ENCODE data around the gene CUL2. TPM values are rescaled to one million over a fixed set of nuclear protein-coding genes. Genes with fewer than 3 reads are reported as not detected.

Gene CUL2
- total RNA-seq, 1 experiment from 2014 or later: 36.1 TPM

DNA sequence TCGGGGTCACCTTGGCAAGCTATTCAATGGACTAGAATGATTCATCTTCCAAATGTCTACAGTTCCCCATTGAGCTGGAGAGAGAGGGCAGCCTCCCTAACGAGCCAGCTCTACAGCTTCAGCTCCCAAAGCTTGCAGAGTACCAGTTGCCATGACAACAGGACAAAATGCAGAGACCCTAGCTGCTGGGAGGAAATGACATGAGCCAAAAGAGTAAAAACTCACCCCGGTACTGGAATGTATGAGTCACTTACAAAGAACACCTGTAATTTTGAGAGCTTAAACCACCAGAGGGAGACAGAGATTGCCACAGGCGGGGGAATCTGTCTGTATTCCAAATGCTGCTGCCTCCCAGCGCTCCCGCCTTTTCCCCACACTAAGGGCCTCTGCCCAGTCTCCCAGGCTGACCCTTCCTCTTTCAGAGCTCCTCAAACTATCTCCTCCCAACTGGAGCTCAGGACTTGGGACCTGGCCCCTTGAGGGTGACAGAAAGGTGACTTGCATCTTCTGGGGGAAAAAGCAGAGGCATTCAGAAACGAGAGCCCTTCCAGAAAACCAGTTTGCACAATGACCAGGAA, 95.5 kb downstream of the CUL2 start (continued):
- TF ChIP-seq SIN3A (IDR thresholded peaks at IDR 0.05; ENCODE audit: low read depth) (no peak), EZH2phosphoT487 (IDR thresholded peaks at IDR 0.05; ENCODE audit: borderline replicate concordance) (no peak), EGR1 (IDR thresholded peaks at IDR 0.05; ENCODE audit: low read depth) (no peak; the same call in 1 of the 2 replicates)

DNA sequence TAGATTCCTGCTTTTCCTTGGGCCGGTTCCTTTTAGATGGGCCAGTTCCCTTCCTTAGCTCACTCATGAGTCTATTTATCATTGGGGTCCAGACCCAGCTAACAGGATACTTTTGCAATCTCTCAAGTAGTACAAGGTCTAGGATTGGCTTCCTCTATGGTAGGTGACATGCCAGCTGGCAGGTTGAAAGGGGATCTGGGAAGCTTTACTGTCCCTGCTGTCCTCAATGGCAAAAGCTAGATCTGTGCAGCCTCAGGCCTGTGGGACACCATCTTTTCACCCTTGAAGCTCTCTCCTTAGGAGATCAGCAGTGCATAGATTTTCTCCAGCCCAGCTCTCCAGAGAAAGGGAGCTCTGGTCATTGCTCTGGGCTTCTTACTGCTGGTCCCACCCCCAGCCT, 96.4 kb downstream of the CUL2 start:
- BruUV-seq (replicated peaks): no TSS peak
- Histone ChIP-seq H3K79me2 (ENCODE audit: insufficient read depth, low read length) (no peaks in the 10 kb centered on the region), H3K9me3 (ENCODE audit: control insufficient read depth in 1 of 2, insufficient read depth in 1 of 2, low read depth in 1 of 2, low read length in 2 of 2) (no peaks in the 10 kb centered on the region), H3K36me3 (ENCODE audit: control insufficient read depth in 1 of 2, insufficient read depth in 2 of 2, low read length in 2 of 2) (no peaks in the 10 kb centered on the region), H3K4me2 (ENCODE audit: low read length) (no peak overlapping the region), H4K20me1 (ENCODE audit: insufficient read depth) (no peaks in the 10 kb centered on the region), H3K4me1 (ENCODE audit: control insufficient read depth in 1 of 2, insufficient read depth in 2 of 2, low read length in 2 of 2) (peaks cover 8 to 16% of the 10 kb centered on the region in 2 experiments; a peak in 3 of 4 replicates), H2AFZ (ENCODE audit: low read depth, low read length, poor library complexity, severe bottlenecking) (no peak overlapping the region), H3K9ac (ENCODE audit: low read length) (no peak overlapping the region), H3K27me3 (ENCODE audit: insufficient read depth, low read length) (no peaks in the 10 kb centered on the region), H3K27ac (ENCODE audit: low read depth, low read length) (no peak overlapping the region), H3K4me3 (replicated peaks in 1 of 2; ENCODE audit: low read depth in 1 of 2, low read length in 2 of 2) (no peak overlapping the region), H3K9me2 (ENCODE audit: insufficient read depth) (no peaks in the 10 kb centered on the region)
- CTCF ChIA-PET: interaction anchor here (1.0 to 1.8 kb wide), 14 partner anchors 10 to 338 kb away, joined by 3 to 11 read pairs (median 5); partner anchors contain the start of gene CUL2
- POLR2A ChIA-PET: interaction anchor here (0.6 kb wide), 1 partner anchor 211 kb away, joined by 3 read pairs; no protein-coding TSS in a partner anchor
- RAD21 ChIA-PET (ENCODE audit: low non-redundant PET in 1 of 2, low total read pairs in 2 of 2, uncharacterized antibody in 2 of 2, unreplicated experiment in 2 of 2): interaction anchor here in 1 of 2 experiments (0.6 kb wide), 1 partner anchor 45 kb away, joined by 3 read pairs; no protein-coding TSS in a partner anchor
- no peak for DNase-seq (ENCODE audit: low read depth, low spot score)
- no peak for ATAC-seq
- intact Hi-C loops (cut with micrococcal nuclease): loop anchor here (2.0 kb wide), 1 partner anchor 225 kb away; no protein-coding TSS in a partner anchor
- TF ChIP-seq SP1 (IDR thresholded peaks at IDR 0.05; ENCODE audit: low read depth) (no peak), RAD21 (IDR thresholded peaks at IDR 0.05; ENCODE audit: low read depth) (no peak), ZNF274 (IDR thresholded peaks at IDR 0.05; ENCODE audit: low read depth, low read length) (no peak), ELF1 (IDR thresholded peaks at IDR 0.05; ENCODE audit: borderline replicate concordance, low read depth) (no peak), SIN3A (IDR thresholded peaks at IDR 0.05; ENCODE audit: low read depth) (no peak), CEBPB (IDR thresholded peaks at IDR 0.05; ENCODE audit: low read depth) (no peak), TCF7L2 (IDR thresholded peaks at IDR 0.05; ENCODE audit: borderline replicate concordance, extremely low read depth, insufficient read depth, insufficient read length) (no peak), POLR2AphosphoS5 (IDR thresholded peaks at IDR 0.05; ENCODE audit: low read depth, low read length) (no peak), CBX3 (IDR thresholded peaks at IDR 0.05; ENCODE audit: low read depth) (no peak), EZH2 (IDR thresholded peaks at IDR 0.05) (no peak), SRF (IDR thresholded peaks at IDR 0.05; ENCODE audit: low read depth) (no peak), FOSL1 (IDR thresholded peaks at IDR 0.05; ENCODE audit: low read depth) (no peak), YY1 (IDR thresholded peaks at IDR 0.05; ENCODE audit: extremely low read depth, insufficient replicate concordance, low read depth, low read length) (no peak), EZH2phosphoT487 (IDR thresholded peaks at IDR 0.05; ENCODE audit: borderline replicate concordance) (no peak)
- TF ChIP-seq, protein P1, sequence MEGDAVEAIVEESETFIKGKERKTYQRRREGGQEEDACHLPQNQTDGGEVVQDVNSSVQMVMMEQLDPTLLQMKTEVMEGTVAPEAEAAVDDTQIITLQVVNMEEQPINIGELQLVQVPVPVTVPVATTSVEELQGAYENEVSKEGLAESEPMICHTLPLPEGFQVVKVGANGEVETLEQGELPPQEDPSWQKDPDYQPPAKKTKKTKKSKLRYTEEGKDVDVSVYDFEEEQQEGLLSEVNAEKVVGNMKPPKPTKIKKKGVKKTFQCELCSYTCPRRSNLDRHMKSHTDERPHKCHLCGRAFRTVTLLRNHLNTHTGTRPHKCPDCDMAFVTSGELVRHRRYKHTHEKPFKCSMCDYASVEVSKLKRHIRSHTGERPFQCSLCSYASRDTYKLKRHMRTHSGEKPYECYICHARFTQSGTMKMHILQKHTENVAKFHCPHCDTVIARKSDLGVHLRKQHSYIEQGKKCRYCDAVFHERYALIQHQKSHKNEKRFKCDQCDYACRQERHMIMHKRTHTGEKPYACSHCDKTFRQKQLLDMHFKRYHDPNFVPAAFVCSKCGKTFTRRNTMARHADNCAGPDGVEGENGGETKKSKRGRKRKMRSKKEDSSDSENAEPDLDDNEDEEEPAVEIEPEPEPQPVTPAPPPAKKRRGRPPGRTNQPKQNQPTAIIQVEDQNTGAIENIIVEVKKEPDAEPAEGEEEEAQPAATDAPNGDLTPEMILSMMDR (IDR thresholded peaks at IDR 0.05 in 2 of 3, conservative IDR thresholded peaks at IDR 0.05 in 1 of 3; ENCODE audit: borderline replicate concordance in 1 of 3, insufficient read depth in 1 of 3, low read depth in 2 of 3, low read length in 2 of 3): no peak
- TF ChIP-seq, protein P2, sequence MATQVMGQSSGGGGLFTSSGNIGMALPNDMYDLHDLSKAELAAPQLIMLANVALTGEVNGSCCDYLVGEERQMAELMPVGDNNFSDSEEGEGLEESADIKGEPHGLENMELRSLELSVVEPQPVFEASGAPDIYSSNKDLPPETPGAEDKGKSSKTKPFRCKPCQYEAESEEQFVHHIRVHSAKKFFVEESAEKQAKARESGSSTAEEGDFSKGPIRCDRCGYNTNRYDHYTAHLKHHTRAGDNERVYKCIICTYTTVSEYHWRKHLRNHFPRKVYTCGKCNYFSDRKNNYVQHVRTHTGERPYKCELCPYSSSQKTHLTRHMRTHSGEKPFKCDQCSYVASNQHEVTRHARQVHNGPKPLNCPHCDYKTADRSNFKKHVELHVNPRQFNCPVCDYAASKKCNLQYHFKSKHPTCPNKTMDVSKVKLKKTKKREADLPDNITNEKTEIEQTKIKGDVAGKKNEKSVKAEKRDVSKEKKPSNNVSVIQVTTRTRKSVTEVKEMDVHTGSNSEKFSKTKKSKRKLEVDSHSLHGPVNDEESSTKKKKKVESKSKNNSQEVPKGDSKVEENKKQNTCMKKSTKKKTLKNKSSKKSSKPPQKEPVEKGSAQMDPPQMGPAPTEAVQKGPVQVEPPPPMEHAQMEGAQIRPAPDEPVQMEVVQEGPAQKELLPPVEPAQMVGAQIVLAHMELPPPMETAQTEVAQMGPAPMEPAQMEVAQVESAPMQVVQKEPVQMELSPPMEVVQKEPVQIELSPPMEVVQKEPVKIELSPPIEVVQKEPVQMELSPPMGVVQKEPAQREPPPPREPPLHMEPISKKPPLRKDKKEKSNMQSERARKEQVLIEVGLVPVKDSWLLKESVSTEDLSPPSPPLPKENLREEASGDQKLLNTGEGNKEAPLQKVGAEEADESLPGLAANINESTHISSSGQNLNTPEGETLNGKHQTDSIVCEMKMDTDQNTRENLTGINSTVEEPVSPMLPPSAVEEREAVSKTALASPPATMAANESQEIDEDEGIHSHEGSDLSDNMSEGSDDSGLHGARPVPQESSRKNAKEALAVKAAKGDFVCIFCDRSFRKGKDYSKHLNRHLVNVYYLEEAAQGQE (IDR thresholded peaks at IDR 0.05; ENCODE audit: low read depth): no peak

All from HCT116 (cell line).